BLaER1 treated with 17β-estradiol and CSF1 and Interleukin-3, amounts not matched to agents 10 nM and 100 nM (cell line): Measurements from ENCODE around the gene KCNJ6.

Source experiments
- H3K27ac ChIP-seq, 11 experiments: shearing (Covaris generic); formaldehyde crosslinking; 2 replicates each; pipeline ENCODE4 v1.8.1; 2022
- H3K27me3 ChIP-seq, 11 experiments: shearing (Covaris generic); formaldehyde crosslinking; 2 replicates each; pipeline ENCODE4 v1.8.1; 2022
- H3K36me3 ChIP-seq, 11 experiments: shearing (Covaris generic); formaldehyde crosslinking; 2 replicates each; pipeline ENCODE4 v1.8.1; 2022
- H3K4me1 ChIP-seq, 10 experiments: shearing (Covaris generic); formaldehyde crosslinking; 2 replicates each; pipeline ENCODE4 v1.8.1; 2022
- H3K4me2 ChIP-seq, 11 experiments: shearing (Covaris generic); formaldehyde crosslinking; 2 replicates each; pipeline ENCODE4 v1.8.1; 2022
- H3K4me3 ChIP-seq, 10 experiments: shearing (Covaris generic); formaldehyde crosslinking; 2 replicates each; pipeline ENCODE4 v1.8.1; 2022
- H3K9ac ChIP-seq, 11 experiments: shearing (Covaris generic); formaldehyde crosslinking; 2 replicates each; pipeline ENCODE4 v1.8.1; 2022
- H3K9me3 ChIP-seq, 11 experiments: shearing (Covaris generic); formaldehyde crosslinking; replicated peaks in 1 of 11; 2 replicates each; pipeline ENCODE4 v1.8.1; 2022
- H4K20me1 ChIP-seq, 11 experiments: shearing (Covaris generic); formaldehyde crosslinking; 2 replicates each; pipeline ENCODE4 v1.8.1; 2022
- Cebpa-rat ChIP-seq, 11 experiments: shearing (Covaris generic); IDR thresholded peaks; 2 replicates each; pipeline ENCODE4 v1.8.1; 2022

KCNJ6 gene

GRCh38 chr21:37686991-37687810, 229.1 kb downstream of the KCNJ6 start:
- H3K9ac ChIP-seq, result no peak overlapping the region
- no peaks in the 10 kb centered on the region for H3K27me3 ChIP-seq
- no peak overlapping the region for H3K4me3 ChIP-seq
- peak overlapping the region in 1 of 11 experiments; percentile 33; a peak in 1 of 22 replicates for H3K4me2 ChIP-seq
- H3K36me3 ChIP-seq, result no peaks in the 10 kb centered on the region
- no peak for TF ChIP-seq Cebpa-rat (IDR thresholded peaks at IDR 0.05)
- no peak overlapping the region for H3K27ac ChIP-seq
- H4K20me1 ChIP-seq, result no peaks in the 10 kb centered on the region
- H3K4me1 ChIP-seq, result peaks cover 0 to 21% (median 6%) of the 10 kb centered on the region in 10 experiments; a peak in 8 of 20 replicates
- no peaks in the 10 kb centered on the region; a peak in 1 of 22 replicates for H3K9me3 ChIP-seq

GRCh38 chr21:37684547-37684946, 231.7 kb downstream of the KCNJ6 start:
- no peaks in the 10 kb centered on the region for H4K20me1 ChIP-seq
- no peak for TF ChIP-seq Cebpa-rat (IDR thresholded peaks at IDR 0.05)
- H3K4me1 ChIP-seq, result peaks cover 0 to 21% (median 6%) of the 10 kb centered on the region in 10 experiments; a peak in 8 of 20 replicates
- H3K9me3 ChIP-seq, result peaks cover 0 to 2% (median 0%) of the 10 kb centered on the region in 11 experiments; a peak in 1 of 22 replicates
- no peak overlapping the region for H3K4me3 ChIP-seq
- H3K36me3 ChIP-seq, result no peaks in the 10 kb centered on the region
- no peak overlapping the region for H3K4me2 ChIP-seq
- no peak overlapping the region for H3K27ac ChIP-seq
- no peaks in the 10 kb centered on the region for H3K27me3 ChIP-seq
- H3K9ac ChIP-seq, result no peak overlapping the region

- Histone ChIP-seq H3K4me1 (peaks cover 0 to 17% (median 4%) of the 10 kb centered on the region in 10 experiments; a peak in 8 of 20 replicates), H3K9ac (no peak overlapping the region), H3K36me3 (no peaks in the 10 kb centered on the region), H3K27me3 (no peaks in the 10 kb centered on the region), H4K20me1 (no peaks in the 10 kb centered on the region), H3K4me3 (no peak overlapping the region), H3K27ac (no peak overlapping the region), H3K9me3 (peaks cover 0 to 6% (median 1%) of the 10 kb centered on the region in 11 experiments; a peak in 7 of 22 replicates), H3K4me2 (no peak overlapping the region)
- TF ChIP-seq Cebpa-rat (IDR thresholded peaks at IDR 0.05), result no peak
Measured at GRCh38 chr21:37684115-37684493, 232.2 kb downstream of the KCNJ6 start.

GRCh38 chr21:37683396-37684114, 232.7 kb downstream of the KCNJ6 start:
- H3K4me1 ChIP-seq, result peaks cover 0 to 11% (median 1%) of the 10 kb centered on the region in 10 experiments; a peak in 5 of 20 replicates
- peaks cover 0 to 11% (median 5%) of the 10 kb centered on the region in 11 experiments; a peak in 7 of 22 replicates for H3K9me3 ChIP-seq
- H3K27ac ChIP-seq, result no peak overlapping the region
- H3K9ac ChIP-seq, result no peak overlapping the region
- no peak overlapping the region for H3K4me2 ChIP-seq
- no peaks in the 10 kb centered on the region for H3K36me3 ChIP-seq
- no peaks in the 10 kb centered on the region for H4K20me1 ChIP-seq
- TF ChIP-seq Cebpa-rat (IDR thresholded peaks at IDR 0.05), result no peak
- H3K4me3 ChIP-seq, result no peak overlapping the region
- H3K27me3 ChIP-seq, result no peaks in the 10 kb centered on the region

- H3K27me3 ChIP-seq, result no peaks in the 10 kb centered on the region
- peaks cover 0 to 14% (median 5%) of the 10 kb centered on the region in 11 experiments; a peak in 7 of 22 replicates for H3K9me3 ChIP-seq
- H3K27ac ChIP-seq, result no peak overlapping the region
- no peak overlapping the region for H3K9ac ChIP-seq
- no peaks in the 10 kb centered on the region for H4K20me1 ChIP-seq
- no peak overlapping the region for H3K4me3 ChIP-seq
- no peak overlapping the region for H3K4me2 ChIP-seq
- TF ChIP-seq Cebpa-rat (IDR thresholded peaks at IDR 0.05), result no peak
- H3K36me3 ChIP-seq, result no peaks in the 10 kb centered on the region
- peaks cover 0 to 9% (median 0%) of the 10 kb centered on the region in 10 experiments; a peak in 5 of 20 replicates for H3K4me1 ChIP-seq
Measured at GRCh38 chr21:37682966-37683365, 233.3 kb downstream of the KCNJ6 start.

GRCh38 chr21:37677006-37677405, 239.3 kb downstream of the KCNJ6 start:
- no peak overlapping the region for H3K4me2 ChIP-seq
- H3K9ac ChIP-seq, result no peak overlapping the region
- no peaks in the 10 kb centered on the region for H4K20me1 ChIP-seq
- peaks cover 0 to 14% (median 5%) of the 10 kb centered on the region in 11 experiments; a peak in 7 of 22 replicates for H3K9me3 ChIP-seq
- H3K4me1 ChIP-seq, result no peaks in the 10 kb centered on the region
- no peak overlapping the region for H3K4me3 ChIP-seq
- no peak overlapping the region for H3K27ac ChIP-seq
- no peaks in the 10 kb centered on the region for H3K36me3 ChIP-seq
- TF ChIP-seq Cebpa-rat (IDR thresholded peaks at IDR 0.05), result no peak
- no peaks in the 10 kb centered on the region for H3K27me3 ChIP-seq

- TF ChIP-seq Cebpa-rat (IDR thresholded peaks at IDR 0.05), result no peak
- no peak overlapping the region for H3K9ac ChIP-seq
- no peaks in the 10 kb centered on the region; a peak in 1 of 20 replicates for H3K4me1 ChIP-seq
- H3K27ac ChIP-seq, result no peak overlapping the region
- H3K4me3 ChIP-seq, result no peak overlapping the region
- H3K4me2 ChIP-seq, result peak overlapping the region in 2 of 11 experiments; percentile 28 to 48; a peak in 5 of 22 replicates
- no peaks in the 10 kb centered on the region for H3K27me3 ChIP-seq
- H3K9me3 ChIP-seq, result peaks cover 0 to 14% (median 5%) of the 10 kb centered on the region in 11 experiments; a peak in 7 of 22 replicates
- no peaks in the 10 kb centered on the region for H3K36me3 ChIP-seq
- H4K20me1 ChIP-seq, result no peaks in the 10 kb centered on the region
Measured at GRCh38 chr21:37675202-37675801, 241.0 kb downstream of the KCNJ6 start.

GRCh38 chr21:37673801-37674575, 242.3 kb downstream of the KCNJ6 start:
- Histone ChIP-seq H3K9ac (no peak overlapping the region), H4K20me1 (no peaks in the 10 kb centered on the region), H3K27me3 (no peaks in the 10 kb centered on the region), H3K4me3 (no peak overlapping the region), H3K36me3 (no peaks in the 10 kb centered on the region), H3K27ac (no peak overlapping the region), H3K4me2 (no peak overlapping the region), H3K4me1 (no peaks in the 10 kb centered on the region; a peak in 1 of 20 replicates), H3K9me3 (peaks cover 0 to 7% (median 3%) of the 10 kb centered on the region in 11 experiments; a peak in 6 of 22 replicates)
- no peak for TF ChIP-seq Cebpa-rat (IDR thresholded peaks at IDR 0.05)
